GM18868 (cell line): ENCODE measurements around the gene STMND1.

Experiments
- ATAC-seq: cut with Tn5 transposase; IDR thresholded peaks from one replicate; pipeline ENCODE4 v1.9.1; 2021; ENCODE audit warnings: mild to moderate bottlenecking, moderate library complexity; ENCODE audit not compliant: unreplicated experiment

Gene STMND1

DNA sequence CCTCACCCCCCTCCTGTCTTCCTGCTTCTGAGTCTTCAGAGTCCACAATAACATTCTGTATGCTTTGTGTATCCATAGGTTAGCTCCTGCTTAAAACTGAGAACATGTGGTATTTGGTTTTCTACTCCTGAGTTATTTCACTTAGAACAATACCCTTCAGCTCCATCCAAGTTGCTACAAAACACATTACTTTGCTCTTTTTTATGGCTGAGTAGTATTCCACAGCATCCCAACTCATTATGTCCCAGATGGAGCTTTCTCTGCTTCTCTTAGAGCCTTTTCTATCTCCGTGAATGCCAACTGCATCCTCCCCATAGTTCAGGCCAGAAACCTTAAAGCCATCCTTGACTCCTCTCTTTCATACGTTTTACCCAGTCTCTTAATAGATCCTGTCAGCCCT, 55.8 kb downstream of the STMND1 start:
- no peak for ATAC-seq

DNA sequence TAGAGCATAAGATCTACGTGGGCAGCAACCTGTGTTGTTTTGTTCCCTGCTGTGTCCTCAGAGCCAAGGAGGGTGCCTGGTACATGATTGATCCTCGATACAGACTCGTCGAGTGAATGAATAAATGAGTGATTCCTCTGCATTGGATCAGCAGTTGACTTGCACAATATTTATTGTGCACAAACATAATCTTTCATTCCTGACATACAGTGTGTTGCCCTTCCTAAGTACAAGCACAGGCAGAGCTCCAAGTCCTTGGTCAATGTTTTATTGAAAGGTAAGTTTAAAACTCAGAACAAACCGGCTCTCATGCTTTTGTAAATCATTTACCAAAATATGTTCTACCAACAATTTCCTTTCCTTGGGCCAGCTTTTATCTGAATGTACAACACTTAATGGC, 57.4 kb downstream of the STMND1 start:
- ATAC-seq, result no peak

DNA sequence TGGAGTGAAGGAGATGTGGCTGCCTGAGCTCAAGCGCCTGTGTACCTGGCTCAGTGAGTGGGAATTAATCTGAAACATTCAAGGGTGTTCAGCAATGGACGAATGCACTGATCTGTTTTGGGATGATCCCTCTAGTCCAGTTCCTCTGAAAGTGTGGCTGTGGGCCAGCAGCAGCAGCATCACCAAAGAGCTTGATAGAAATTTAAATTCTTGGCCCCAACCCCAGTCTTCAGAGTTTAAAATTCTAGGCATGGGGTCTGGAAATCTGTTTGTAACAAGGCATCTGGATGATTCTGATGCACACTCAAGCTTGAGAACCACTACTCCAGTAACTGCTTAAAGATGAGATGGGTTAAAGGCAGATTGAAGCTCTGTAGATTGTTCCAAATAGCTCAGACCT, 59.2 kb downstream of the STMND1 start:
- no peak for ATAC-seq

DNA sequence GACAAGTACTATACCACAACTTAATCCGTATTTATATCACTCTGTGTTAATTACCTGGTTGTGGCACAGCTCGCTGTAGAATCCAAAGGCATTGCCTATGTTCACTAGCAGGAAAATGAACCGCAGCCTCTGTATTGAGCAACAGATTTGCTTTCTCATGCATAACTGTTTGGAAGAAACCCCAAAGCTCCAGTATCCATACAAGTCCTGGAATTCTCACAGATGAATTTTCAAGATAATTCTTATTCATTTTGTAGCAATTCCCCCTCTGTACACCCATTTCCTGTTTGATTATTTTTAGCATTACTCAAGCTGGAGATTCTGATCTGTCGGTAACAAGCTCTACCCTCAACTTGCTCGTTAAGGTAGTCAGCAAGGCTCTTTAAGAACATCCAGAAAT, 63.5 kb downstream of the STMND1 start:
- no peak for ATAC-seq

DNA sequence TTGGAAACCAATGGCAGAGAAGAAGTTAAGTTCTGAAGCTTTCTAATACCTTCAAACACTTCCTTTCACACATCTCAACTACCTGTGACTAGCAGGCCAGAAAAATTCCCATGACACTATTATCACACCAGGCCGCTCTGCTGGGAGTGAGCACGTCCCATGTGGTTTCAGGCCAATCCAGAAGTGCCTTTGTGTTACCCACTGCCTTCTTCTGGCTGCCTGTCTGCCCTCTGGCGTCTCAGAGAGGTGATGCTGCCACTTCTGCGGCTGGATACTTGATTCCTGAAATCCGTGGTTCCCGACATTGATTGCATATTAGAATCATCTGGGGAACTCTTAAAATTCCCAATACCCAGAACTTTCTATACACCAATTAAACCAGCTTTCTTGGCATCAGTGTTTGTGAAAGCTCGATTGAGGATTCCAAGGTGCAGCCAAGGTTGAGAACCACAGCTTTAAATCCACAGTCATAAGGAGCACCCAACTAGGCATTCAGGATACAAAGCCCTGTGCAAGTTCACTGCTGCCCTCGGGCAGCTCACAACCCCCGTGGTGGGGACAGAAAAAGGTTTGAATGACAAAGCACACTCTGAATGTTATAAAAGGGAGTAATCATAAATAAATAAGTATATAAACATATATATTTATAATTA, 65.6 kb downstream of the STMND1 start:
- no peak for ATAC-seq

DNA sequence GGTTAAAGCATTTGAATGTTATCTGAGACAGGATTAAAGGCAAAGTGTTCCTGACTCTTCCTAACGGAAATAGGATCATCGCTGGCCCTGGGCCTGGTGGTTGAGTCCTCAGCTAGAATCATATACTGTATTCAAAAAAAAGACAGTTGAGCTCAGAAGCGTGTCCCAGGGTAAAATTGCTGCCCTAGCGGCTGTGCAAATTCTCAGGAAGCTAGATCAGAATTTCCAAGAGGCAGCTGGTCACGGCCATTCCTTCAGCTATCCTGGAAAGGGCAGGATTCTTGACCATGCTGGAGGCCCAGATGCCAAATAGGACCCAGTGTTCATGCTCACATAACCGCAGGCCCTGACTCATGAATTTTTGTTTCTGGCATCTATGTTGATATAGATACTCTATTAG, 67.4 kb downstream of the STMND1 start:
- ATAC-seq, result no peak

DNA sequence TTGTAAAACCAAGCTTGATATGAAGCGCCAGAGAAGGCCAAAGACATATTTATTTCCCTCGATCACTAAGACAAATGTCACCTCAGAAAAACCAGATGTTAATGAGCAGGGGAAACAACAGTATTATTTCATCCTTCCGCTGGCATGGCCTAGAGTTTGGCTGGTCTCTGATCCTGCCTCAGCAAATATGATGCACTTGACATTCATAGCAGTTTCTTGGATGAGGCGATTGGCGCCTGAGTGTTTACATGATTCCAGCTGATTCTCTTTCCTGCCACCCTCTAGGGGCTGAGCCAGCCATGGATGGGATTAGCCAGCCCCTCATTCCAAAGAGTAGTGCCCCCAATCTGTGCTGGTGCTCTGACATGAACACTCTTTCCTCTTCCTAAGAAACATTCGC, 67.9 kb downstream of the STMND1 start:
- ATAC-seq, result no peak

DNA sequence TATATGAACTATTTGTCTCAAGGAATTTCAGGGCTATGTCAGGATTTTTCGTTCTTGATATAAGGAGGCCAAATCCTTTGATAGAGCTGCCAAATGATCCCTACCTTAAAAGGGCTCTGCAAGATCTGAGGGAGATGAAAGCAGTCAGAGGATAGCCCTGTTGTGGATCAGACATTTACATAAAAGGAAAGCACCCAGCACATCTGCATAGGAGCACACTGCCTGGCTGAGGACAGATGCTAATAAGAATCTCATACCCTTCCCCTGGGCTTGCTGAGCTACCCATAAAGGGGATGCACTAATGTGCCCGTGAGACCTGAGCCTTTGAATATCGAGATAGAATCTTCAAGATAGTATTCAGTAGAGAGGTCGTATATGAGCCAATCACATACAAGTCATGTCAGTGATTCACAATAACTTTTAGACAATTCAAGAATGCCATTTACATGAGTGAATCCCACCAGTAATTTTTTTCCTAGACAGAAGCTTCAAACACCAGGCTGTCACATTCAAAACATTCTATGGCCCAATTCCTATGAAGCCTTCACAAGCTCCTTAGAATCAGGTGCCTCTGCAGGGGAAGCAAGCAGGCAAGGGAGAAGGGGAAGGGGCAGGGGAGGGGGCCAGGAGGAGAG, 71.1 kb downstream of the STMND1 start:
- no peak for ATAC-seq

DNA sequence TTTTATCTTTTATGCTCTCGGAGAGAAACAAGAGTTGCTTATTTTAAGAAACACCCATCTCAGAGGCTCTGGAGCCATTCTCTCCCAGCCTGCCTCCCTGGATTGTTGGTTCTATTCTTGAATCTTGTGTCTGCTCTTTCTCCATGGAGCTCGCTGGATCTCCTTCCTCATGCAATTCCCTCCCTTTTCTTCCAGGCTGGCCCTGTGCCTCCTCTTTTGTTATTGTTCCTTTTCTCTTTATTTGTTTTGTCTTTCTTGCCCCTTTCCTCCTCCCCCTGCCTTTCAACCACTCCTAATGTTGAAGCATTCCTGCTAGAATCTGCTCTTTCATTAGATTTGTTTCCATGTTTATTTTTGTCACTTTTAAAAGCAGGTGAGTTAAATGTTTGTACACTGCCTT, 76.5 kb downstream of the STMND1 start:
- no peak for ATAC-seq

DNA sequence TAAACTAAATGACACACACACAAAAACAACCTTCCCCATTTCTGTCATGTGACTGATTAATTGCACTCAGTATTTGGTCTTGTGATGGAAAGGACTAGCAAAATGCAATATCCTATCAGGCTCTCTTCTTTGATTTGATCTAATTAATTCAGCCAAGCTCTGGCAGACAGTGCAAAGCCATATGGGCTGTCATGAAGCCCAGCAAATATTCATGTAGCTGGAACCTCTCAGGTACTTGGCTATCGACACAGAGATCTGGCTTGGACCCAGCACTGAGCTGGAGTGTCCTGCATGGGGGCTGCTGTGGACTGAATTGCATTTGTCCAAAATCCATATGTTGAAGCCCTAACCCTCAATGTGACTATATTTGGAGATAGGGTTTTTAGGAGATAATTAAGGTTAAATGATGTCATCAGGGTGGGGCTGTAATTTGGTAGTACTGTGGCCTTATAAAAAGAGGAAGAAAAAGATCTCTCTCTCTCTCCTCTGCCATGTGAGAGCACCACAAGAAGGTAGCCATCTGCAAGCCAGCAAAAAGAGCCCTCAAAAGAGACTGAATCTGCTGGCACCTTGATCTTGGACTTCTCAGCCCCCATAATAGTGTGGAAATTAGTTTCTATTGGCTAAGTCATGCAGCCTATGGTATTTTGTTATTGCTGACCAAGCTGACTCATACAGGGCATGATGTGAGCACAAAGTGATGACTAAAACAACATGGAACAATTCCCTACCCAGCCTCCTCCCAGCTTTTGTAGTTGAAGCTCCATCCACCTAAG, 77.1 kb downstream of the STMND1 start:
- no peak for ATAC-seq

DNA sequence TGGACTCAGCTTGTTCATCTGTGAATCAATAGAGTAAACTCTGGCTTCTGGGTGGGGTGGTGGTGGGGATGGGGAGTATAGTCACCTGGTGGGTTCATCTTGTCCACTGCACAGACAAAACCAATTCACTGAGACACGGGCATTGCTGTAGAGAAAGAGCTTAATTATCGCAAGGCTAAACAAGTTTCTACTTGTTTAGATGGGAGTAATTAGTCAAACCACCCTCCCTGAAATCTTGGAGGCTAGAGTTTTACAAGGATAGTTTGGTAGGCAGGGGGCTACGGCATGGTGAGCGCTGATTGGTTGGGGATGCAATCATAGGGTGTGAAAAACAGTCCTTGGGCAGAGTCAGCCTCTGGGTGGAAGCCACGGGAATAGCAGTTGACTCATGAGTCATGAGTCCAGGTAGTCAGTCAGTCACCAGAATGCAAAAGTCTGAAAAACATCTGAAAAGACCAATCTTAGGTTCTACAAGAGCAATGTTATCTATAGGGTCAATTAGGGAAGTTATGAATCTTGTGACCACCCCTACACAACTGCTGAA, 77.8 kb downstream of the STMND1 start:
- no peak for ATAC-seq
